ENCODE data around the gene DLX2.

Gene DLX2

GRCh38 chr2:172100935-172101820 lies 1.5 kb downstream of the DLX2 start:
- no peak for DNase-seq (ENCODE audit: low read depth)
- peak overlapping the region; percentile 86 for H3K4me3 ChIP-seq (ENCODE audit: control insufficient read depth, low read depth, low read length)
- TF ChIP-seq CTCF (IDR thresholded peaks at IDR 0.05; ENCODE audit: control insufficient read depth, insufficient read depth, low read depth, low read length, missing control alignments): peak; percentile 8

GRCh38 chr2:172100080-172100934 lies 2.4 kb downstream of the DLX2 start:
- DNase-seq (ENCODE audit: low read depth): no peak
- TF ChIP-seq CTCF (IDR thresholded peaks at IDR 0.05; ENCODE audit: control insufficient read depth, insufficient read depth, low read depth, low read length, missing control alignments): no peak
- peak overlapping the region; percentile 86 for H3K4me3 ChIP-seq (ENCODE audit: control insufficient read depth, low read depth, low read length)

- H3K4me3 ChIP-seq (ENCODE audit: control insufficient read depth, low read depth, low read length): peak overlapping the region; percentile 86
- no peak for DNase-seq (ENCODE audit: low read depth)
- no peak for TF ChIP-seq CTCF (IDR thresholded peaks at IDR 0.05; ENCODE audit: control insufficient read depth, insufficient read depth, low read depth, low read length, missing control alignments)
Observed at GRCh38 chr2:172099472-172100079, 3.1 kb downstream of the DLX2 start.

- H3K4me3 ChIP-seq (ENCODE audit: control insufficient read depth, low read depth, low read length): peak overlapping the region; percentile 38
- no peak for TF ChIP-seq CTCF (IDR thresholded peaks at IDR 0.05; ENCODE audit: control insufficient read depth, insufficient read depth, low read depth, low read length, missing control alignments)
- DNase-seq (ENCODE audit: low read depth): no peak
Observed at GRCh38 chr2:172098650-172099471, 3.8 kb downstream of the DLX2 start.

GRCh38 chr2:172098287-172098649 lies 4.4 kb downstream of the DLX2 start:
- TF ChIP-seq CTCF (IDR thresholded peaks at IDR 0.05; ENCODE audit: control insufficient read depth, insufficient read depth, low read depth, low read length, missing control alignments): no peak
- no peak overlapping the region for H3K4me3 ChIP-seq (ENCODE audit: control insufficient read depth, low read depth, low read length)
- DNase-seq (ENCODE audit: low read depth): no peak
